Measurements from ENCODE around the gene TYMS. TPM values are rescaled to one million over a fixed set of nuclear protein-coding genes. Genes with fewer than 3 reads are reported as not detected.

The TYMS gene
- total RNA-seq, 4 donors from 2014 or later, result 6.7 to 29.6 (median 21.3) TPM

DNA sequence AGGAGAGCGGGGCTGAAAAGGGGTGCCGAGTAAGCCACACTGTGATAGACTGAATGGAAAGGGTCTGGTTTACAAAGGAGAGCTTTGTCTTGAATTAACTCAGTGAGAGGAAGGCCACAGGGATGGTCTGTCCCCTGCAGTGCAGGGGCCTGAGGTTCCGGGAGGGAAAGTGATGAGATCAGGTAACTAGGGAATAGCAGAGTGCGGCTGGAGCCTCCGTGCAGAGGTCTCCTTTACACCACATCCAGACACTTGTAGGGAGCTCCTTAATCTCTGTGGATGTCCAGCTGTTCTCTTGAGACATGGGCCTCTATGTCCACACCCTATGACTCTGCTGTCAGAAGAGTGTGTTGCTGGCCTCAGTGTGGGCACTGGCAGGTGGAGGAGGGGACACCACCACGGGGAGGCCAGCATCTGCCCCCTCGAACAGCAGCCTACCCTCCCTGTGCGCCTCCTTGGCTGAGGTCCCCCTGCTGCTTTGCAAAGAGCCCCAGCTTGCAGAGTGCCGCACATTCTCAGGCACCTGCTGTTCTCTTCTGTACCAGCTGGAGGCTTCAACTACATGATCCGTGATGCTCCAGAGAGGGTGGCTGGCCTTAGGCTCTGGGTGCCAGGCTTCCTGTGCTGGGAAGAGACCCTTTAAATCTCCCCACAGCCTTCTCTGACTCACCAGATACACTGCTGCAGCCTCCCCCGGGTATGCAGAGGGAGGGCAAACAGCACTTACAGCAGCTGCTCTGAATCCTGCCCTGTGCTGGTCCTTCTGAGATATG, 29.1 kb downstream of the TYMS start:
- 91 to 93% methylated on average over 4 to 6 of the region's 11 CpGs for WGBS, 2 donors
- no peaks in the 10 kb centered on the region for H3K27me3 ChIP-seq
- H3K36me3 ChIP-seq, result peaks cover 7 to 95% (median 8%) of the 10 kb centered on the region in 3 donors
- intact Hi-C loops (cut with DNase I), result no loop called here
- H3K27ac ChIP-seq, result no peak overlapping the region
- no peak for TF ChIP-seq POLR2A (IDR thresholded peaks at IDR 0.05)
- TF ChIP-seq, protein P1, sequence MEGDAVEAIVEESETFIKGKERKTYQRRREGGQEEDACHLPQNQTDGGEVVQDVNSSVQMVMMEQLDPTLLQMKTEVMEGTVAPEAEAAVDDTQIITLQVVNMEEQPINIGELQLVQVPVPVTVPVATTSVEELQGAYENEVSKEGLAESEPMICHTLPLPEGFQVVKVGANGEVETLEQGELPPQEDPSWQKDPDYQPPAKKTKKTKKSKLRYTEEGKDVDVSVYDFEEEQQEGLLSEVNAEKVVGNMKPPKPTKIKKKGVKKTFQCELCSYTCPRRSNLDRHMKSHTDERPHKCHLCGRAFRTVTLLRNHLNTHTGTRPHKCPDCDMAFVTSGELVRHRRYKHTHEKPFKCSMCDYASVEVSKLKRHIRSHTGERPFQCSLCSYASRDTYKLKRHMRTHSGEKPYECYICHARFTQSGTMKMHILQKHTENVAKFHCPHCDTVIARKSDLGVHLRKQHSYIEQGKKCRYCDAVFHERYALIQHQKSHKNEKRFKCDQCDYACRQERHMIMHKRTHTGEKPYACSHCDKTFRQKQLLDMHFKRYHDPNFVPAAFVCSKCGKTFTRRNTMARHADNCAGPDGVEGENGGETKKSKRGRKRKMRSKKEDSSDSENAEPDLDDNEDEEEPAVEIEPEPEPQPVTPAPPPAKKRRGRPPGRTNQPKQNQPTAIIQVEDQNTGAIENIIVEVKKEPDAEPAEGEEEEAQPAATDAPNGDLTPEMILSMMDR (IDR thresholded peaks at IDR 0.05), result no peak
- H3K4me3 ChIP-seq, result no peak overlapping the region
- DNase-seq, result no peak
- H3K9me3 ChIP-seq, result no peaks in the 10 kb centered on the region
- no peaks in the 10 kb centered on the region for H3K4me1 ChIP-seq

DNA sequence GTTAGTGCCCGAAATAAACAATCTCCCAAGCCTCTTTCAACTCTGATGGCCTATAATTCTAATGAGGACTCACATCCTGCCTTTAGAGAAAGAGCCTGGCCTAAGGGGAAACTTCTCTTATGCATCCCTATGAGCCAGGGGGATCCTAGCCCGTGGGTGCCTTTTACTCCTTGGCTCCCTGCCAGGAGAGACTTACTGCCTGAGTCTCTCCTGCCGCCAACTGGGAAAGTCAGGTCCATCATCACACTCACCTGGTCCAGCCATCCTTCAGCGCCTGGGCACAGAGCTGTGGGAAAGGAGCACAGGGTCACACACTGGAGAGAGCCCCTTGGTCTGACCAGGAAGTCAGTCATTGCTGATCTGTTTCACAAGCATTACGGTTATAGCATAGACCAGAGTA, 30.9 kb downstream of the TYMS start:
- WGBS, 2 donors, result 82% methylated on average over 2 to 5 of the region's 5 CpGs
- intact Hi-C loops (cut with DNase I), result no loop called here
- Histone ChIP-seq H3K4me1 (no peaks in the 10 kb centered on the region), H3K4me3 (no peak overlapping the region), H3K9me3 (no peaks in the 10 kb centered on the region), H3K27me3 (no peaks in the 10 kb centered on the region), H3K36me3 (peaks cover 4 to 96% (median 4%) of the 10 kb centered on the region in 3 donors), H3K27ac (no peak overlapping the region)
- no peak for DNase-seq
- TF ChIP-seq, protein P1 (IDR thresholded peaks at IDR 0.05), result no peak
- no peak for TF ChIP-seq POLR2A (IDR thresholded peaks at IDR 0.05)

DNA sequence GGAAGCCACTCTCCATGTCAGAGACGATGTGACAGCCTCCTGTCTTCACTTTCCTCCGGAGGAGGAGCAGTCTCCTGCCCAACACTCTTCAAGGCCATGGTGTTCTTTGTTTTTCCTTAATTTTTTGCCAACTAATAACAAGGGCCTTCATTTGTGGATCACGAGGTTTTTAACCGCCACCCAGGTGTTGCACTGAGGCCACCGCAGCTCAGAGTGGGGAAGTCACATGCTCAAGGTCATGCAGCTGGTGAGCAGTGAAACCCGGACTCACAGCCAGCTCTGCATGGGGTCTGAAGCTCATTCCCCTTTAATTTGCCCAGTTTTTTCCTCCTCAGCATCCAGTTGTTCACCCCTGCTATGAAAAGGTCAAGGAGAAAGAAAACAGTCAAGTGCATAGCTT, 35.4 kb downstream of the TYMS start:
- no peaks in the 10 kb centered on the region for H3K9me3 ChIP-seq
- no peak for DNase-seq
- no peaks in the 10 kb centered on the region for H3K27me3 ChIP-seq
- 84 to 93% methylated on average over 6 of the region's 6 CpGs for WGBS, 2 donors
- H3K27ac ChIP-seq, result no peak overlapping the region
- no peaks in the 10 kb centered on the region for H3K4me1 ChIP-seq
- H3K4me3 ChIP-seq, result no peak overlapping the region
- peaks cover 4 to 87% (median 7%) of the 10 kb centered on the region in 3 donors for H3K36me3 ChIP-seq
- intact Hi-C loops (cut with DNase I), result no loop called here
- TF ChIP-seq POLR2A (IDR thresholded peaks at IDR 0.05), result no peak
- TF ChIP-seq, protein P1 (IDR thresholded peaks at IDR 0.05), result no peak

DNA sequence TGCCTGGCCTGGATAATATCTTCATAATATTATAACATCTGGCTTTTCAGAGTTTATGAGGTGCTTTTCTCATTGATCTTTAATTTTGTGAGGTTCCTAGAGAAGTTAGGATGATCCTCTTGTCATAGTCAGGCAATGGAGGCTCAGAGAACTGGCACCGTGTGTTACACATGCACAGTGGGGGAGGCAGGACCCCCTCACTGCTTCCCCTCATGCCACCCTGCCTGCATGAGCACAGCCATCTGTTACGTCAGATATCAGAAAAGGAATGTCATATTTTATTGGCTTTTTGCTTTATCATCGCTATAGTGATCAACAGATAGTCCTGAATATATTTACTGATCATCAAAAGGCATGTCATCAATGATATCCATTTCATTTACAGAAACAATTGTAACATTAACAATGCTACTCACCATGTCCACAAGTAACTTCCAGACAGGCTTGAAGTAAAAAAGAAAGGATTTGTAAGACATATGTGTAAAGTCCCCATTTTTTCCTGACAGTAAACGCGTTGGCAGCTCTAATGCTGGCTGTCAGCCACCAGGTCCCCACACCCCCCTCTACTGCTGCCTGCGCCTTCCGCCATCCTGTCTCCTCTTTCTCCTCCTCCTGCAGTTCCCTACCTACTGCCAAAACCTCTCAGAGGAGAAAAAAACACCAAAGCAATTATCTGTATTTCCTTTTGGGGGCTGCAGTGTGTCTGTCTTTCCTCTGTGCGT, 36.2 kb downstream of the TYMS start:
- Histone ChIP-seq H3K27ac (no peak overlapping the region), H3K27me3 (no peaks in the 10 kb centered on the region), H3K36me3 (peaks cover 4 to 81% (median 7%) of the 10 kb centered on the region in 3 donors), H3K4me3 (no peak overlapping the region), H3K4me1 (no peaks in the 10 kb centered on the region), H3K9me3 (no peaks in the 10 kb centered on the region)
- 78 to 84% methylated on average over 7 to 8 of the region's 8 CpGs for WGBS, 2 donors
- TF ChIP-seq, protein P1 (IDR thresholded peaks at IDR 0.05), result no peak
- TF ChIP-seq POLR2A (IDR thresholded peaks at IDR 0.05), result no peak
- no peak for DNase-seq
- intact Hi-C loops (cut with DNase I), result no loop called here

DNA sequence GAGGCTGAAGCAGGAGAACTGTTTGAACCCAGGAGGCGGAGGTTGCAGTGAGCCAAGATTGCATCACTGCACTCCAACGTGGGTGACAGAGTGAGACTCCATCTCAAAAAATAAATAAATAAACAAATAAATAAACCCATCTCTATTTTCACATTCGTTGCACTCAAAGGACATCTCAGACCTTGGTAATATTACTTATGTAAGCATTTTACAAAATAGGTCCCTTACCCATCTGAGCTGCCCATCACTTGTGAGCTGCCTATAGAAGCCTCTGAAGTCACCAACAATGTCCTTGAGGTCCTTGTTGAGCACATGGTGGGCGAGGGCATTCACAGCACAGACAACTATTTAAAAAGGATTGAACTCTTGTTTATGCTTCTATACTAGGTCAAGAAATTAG, 39.6 kb downstream of the TYMS start:
- Histone ChIP-seq H3K9me3 (no peaks in the 10 kb centered on the region), H3K4me3 (no peak overlapping the region), H3K36me3 (peaks cover under 1 to 65% (median 7%) of the 10 kb centered on the region in 3 donors), H3K4me1 (peaks cover 0 to 14% (median 0%) of the 10 kb centered on the region in 3 donors), H3K27ac (no peak overlapping the region), H3K27me3 (no peaks in the 10 kb centered on the region)
- intact Hi-C loops (cut with DNase I), result no loop called here
- DNase-seq, result no peak
- no peak for TF ChIP-seq POLR2A (IDR thresholded peaks at IDR 0.05)
- TF ChIP-seq, protein P1 (IDR thresholded peaks at IDR 0.05), result no peak
- WGBS, 2 donors, result 94% methylated on average over 4 of the region's 4 CpGs

Measured in esophagus squamous epithelium (tissue), 5 donors.